HEK293T (cell line): ENCODE measurements around the gene IRS2.

Experiments
- CTCF ChIA-PET: fragments of 350-600 bp; formaldehyde crosslinking; extraction: SDS; loops from one replicate; lab custom pipeline; 2021; ENCODE audit warnings: antibody characterized with exemption, inconsistent platforms; lab: Yijun Ruan, JAX
- POLR2A ChIA-PET: fragments of 350-600 bp; formaldehyde crosslinking; extraction: SDS; loops from one replicate; lab custom pipeline; 2020; ENCODE audit warnings: antibody characterized with exemption, inconsistent platforms; lab: Yijun Ruan, JAX
- DNase-seq: peaks from one replicate; pipeline ENCODE4 v3.0.0; 2012; ENCODE audit warnings: mixed read lengths; ENCODE audit errors: extremely low spot score
- ARNT ChIP-seq: fragments of 450-650 bp; IDR thresholded peaks from 2 replicates; pipeline ENCODE4 v1.6.1; 2017; ENCODE audit warnings: mild to moderate bottlenecking
- BHLHE40 ChIP-seq: fragments of 450-650 bp; IDR thresholded peaks from 2 replicates; pipeline ENCODE4 v1.6.1; 2016; ENCODE audit warnings: mild to moderate bottlenecking, moderate library complexity, borderline replicate concordance
- CTBP1 ChIP-seq: fragments of 450-650 bp; IDR thresholded peaks from 2 replicates; pipeline ENCODE4 v1.6.1; 2016; ENCODE audit warnings: borderline replicate concordance
- ELF4 ChIP-seq: fragments of 450-650 bp; IDR thresholded peaks from 2 replicates; pipeline ENCODE4 v1.6.1; 2017; ENCODE audit warnings: antibody characterized with exemption
- FOXA1 ChIP-seq: fragments of 450-650 bp; IDR thresholded peaks from 2 replicates; pipeline ENCODE4 v1.6.1; 2016; ENCODE audit warnings: mild to moderate bottlenecking
- FOXK2 ChIP-seq: fragments of 450-650 bp; IDR thresholded peaks from 2 replicates; pipeline ENCODE4 v1.6.1; 2016; ENCODE audit warnings: mild to moderate bottlenecking
- FOXM1 ChIP-seq: fragments of 450-650 bp; IDR thresholded peaks from 2 replicates; pipeline ENCODE4 v1.6.1; 2017; ENCODE audit warnings: mild to moderate bottlenecking, borderline replicate concordance
- HDGF ChIP-seq: fragments of 450-650 bp; IDR thresholded peaks from 2 replicates; pipeline ENCODE4 v1.6.1; 2017; ENCODE audit warnings: antibody characterized with exemption, borderline replicate concordance
- L3MBTL2 ChIP-seq: fragments of 450-650 bp; conservative IDR thresholded peaks from 2 replicates; pipeline ENCODE4 v1.6.1; 2016; ENCODE audit warnings: mild to moderate bottlenecking
- LEF1 ChIP-seq: fragments of 450-650 bp; IDR thresholded peaks from 2 replicates; pipeline ENCODE4 v1.6.1; 2017; ENCODE audit warnings: mild to moderate bottlenecking, borderline replicate concordance
- NFRKB ChIP-seq: fragments of 450-650 bp; IDR thresholded peaks from 2 replicates; pipeline ENCODE4 v1.6.1; 2016; ENCODE audit warnings: mild to moderate bottlenecking, moderate library complexity
- SP1 ChIP-seq: fragments of 450-650 bp; IDR thresholded peaks from 2 replicates; pipeline ENCODE4 v1.6.1; 2017
- SUZ12 ChIP-seq: fragments of 450-650 bp; IDR thresholded peaks from 2 replicates; pipeline ENCODE4 v1.6.1; 2016; ENCODE audit warnings: mild to moderate bottlenecking
- TARDBP ChIP-seq: fragments of 450-650 bp; IDR thresholded peaks from 2 replicates; pipeline ENCODE4 v1.6.1; 2016
- ZNF384 ChIP-seq: fragments of 450-650 bp; IDR thresholded peaks from 2 replicates; pipeline ENCODE4 v1.6.1; 2016
- TF ChIP-seq, protein P1 (sequence below): fragments of 450-650 bp; IDR thresholded peaks from 2 replicates; pipeline ENCODE4 v1.6.1; 2016

Gene IRS2

DNA sequence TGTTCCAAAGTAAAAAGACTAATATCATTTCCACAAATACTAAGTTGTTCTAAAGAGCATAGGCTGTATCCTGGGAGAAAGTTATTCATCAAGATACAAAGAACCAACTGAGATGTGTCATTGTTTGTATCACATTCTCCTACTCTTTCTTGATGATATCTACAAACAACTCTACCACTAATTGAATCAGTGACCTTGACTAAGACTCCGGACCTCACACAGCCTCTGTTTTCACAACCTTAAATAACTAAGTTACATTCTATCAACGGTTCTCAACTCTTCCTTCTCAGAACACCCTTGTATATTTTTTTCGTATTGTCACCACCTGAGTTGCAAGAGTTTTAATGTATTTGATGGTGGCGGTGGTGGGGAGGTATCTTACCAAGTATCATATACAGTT lies 12.6 kb downstream of the IRS2 start:
- TF ChIP-seq FOXM1 (no peak), CTBP1 (no peak), TARDBP (no peak), FOXA1 (no peak), SUZ12 (no peak)
- DNase-seq = no peak
- ChIA-PET POLR2A (no interaction called here), CTCF (no interaction called here)

DNA sequence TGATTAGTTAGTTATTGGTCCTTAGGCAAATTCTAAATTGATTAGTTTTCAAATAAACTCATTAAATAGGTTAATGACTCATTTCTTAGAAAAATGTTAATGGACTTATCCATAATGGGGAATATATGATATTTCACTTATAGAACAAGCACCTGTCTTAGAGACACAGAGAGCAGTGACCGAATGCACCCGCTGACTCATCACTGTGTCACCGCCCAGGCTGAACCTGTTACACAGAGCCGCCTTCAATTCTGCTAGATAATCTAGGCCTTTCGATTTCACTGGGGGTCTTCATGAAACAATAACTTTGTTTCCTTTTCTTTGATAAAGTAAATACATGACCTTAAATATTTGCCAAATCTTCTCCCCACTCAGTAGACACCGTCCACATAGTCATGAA lies 13.1 kb downstream of the IRS2 start:
- DNase-seq = no peak
- ChIA-PET CTCF (interaction anchor here (0.6 kb wide), 1 partner anchor 166 kb away, joined by 3 read pairs; no protein-coding TSS in a partner anchor), POLR2A (no interaction called here)
- TF ChIP-seq CTBP1 = no peak
- TF ChIP-seq HDGF = no peak
- TF ChIP-seq NFRKB = no peak
- TF ChIP-seq LEF1 = no peak
- TF ChIP-seq BHLHE40 = no peak
- no peak for TF ChIP-seq SUZ12
- no peak for TF ChIP-seq ELF4
- no peak for TF ChIP-seq FOXK2
- no peak for TF ChIP-seq FOXA1
- no peak for TF ChIP-seq L3MBTL2
- no peak for TF ChIP-seq ZNF384
- no peak for TF ChIP-seq FOXM1
- TF ChIP-seq, protein P1, sequence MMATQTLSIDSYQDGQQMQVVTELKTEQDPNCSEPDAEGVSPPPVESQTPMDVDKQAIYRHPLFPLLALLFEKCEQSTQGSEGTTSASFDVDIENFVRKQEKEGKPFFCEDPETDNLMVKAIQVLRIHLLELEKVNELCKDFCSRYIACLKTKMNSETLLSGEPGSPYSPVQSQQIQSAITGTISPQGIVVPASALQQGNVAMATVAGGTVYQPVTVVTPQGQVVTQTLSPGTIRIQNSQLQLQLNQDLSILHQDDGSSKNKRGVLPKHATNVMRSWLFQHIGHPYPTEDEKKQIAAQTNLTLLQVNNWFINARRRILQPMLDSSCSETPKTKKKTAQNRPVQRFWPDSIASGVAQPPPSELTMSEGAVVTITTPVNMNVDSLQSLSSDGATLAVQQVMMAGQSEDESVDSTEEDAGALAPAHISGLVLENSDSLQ = no peak
- no peak for TF ChIP-seq ARNT
- no peak for TF ChIP-seq TARDBP
- no peak for TF ChIP-seq SP1

DNA sequence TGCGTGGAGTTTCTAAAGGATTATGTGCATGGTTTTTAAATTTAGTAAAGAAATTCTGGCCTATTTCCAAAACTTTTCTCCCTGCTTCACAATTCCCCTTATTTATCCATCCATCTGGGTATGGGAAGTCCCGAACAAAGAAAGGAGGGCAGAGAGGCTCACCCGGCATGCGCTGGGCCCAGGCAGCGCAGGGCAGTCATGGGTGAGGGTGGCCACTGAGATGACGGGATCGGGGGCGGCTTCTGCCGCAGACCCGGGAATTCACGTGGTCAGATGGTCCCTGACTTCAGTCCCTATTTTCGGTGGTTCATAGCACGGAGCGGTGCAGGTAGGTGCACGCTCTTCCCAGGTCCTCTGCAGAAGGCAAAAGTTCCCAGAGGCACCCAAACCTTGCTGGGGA lies 14.5 kb downstream of the IRS2 start:
- POLR2A ChIA-PET = no interaction called here
- CTCF ChIA-PET = no interaction called here
- DNase-seq = no peak
- TF ChIP-seq HDGF = no peak
- TF ChIP-seq, protein P1 = no peak
- no peak for TF ChIP-seq L3MBTL2
- TF ChIP-seq ZNF384 = no peak
- TF ChIP-seq BHLHE40 = no peak
- no peak for TF ChIP-seq TARDBP
- no peak for TF ChIP-seq SUZ12

DNA sequence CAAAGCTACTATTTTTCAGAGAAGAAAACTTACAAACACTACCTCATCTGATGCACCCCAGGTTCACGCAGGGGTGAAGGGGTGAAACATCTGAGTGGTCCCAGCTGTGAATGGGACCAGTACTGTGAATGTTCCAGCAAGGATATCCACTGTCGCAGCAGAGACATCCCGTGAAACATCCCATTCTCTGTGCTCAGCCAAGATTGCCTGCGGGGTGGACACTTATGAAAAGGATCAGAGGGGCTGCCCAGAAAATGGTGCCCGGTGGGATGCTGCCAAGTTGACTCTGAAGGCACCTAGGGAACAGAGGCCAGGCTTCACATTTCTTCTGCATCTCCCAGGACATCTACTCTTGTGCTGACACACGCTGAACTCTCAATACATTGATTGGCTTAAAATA lies 15.9 kb downstream of the IRS2 start:
- no peak for DNase-seq
- TF ChIP-seq ARNT (no peak), ELF4 (no peak), FOXM1 (no peak), HDGF (no peak), TARDBP (no peak), SP1 (no peak), FOXK2 (no peak), CTBP1 (no peak), LEF1 (no peak), BHLHE40 (no peak), FOXA1 (no peak), NFRKB (no peak), L3MBTL2 (no peak), SUZ12 (no peak), ZNF384 (no peak)
- TF ChIP-seq, protein P1 = no peak
- POLR2A ChIA-PET = no interaction called here
- CTCF ChIA-PET = no interaction called here

DNA sequence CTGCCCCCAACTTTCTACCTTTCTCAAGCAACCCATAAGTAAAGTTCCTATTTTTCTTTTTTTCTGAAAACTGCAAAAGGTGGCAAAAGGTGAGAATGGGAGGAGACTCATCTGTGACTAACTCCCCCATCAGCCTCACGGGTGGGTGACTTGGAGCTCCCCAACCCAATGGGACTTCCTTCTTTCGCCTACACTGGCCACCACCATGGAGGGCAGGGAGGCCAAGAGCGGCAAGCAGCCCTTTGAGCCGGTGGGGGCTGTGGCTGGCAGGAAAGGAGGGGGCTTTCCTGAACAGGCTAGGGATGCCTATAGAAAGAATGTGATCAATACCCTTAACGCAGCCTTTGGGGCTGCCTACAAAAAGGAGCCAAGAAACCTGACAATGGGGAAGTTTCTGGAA lies 16.5 kb downstream of the IRS2 start:
- ChIA-PET POLR2A (no interaction called here), CTCF (no interaction called here)
- DNase-seq = no peak
- TF ChIP-seq SUZ12 (no peak), ELF4 (no peak), FOXA1 (no peak), NFRKB (no peak), ZNF384 (no peak), L3MBTL2 (no peak), BHLHE40 (no peak), TARDBP (no peak), FOXK2 (no peak), SP1 (no peak), LEF1 (no peak), HDGF (no peak), FOXM1 (no peak), ARNT (no peak), CTBP1 (no peak)
- TF ChIP-seq, protein P1 = no peak

DNA sequence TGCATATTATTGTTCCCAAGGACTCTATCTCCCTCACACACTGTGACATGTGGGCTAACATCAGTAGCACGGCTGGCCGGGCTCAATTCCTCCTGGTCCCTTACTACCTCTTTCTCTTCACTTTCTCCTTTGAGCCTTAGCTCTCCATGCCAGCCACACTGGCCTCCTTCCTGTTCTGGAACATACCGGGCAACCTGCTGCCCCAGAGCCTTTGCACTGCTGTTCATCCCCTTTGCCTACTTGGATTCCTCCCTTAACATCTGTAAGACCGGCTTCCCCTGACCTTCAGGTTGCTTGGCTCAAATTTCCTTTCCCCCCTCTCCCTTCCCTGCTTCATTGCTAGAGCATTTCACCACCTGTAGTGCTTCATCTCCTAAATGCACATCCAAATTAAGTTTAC lies 17.1 kb downstream of the IRS2 start:
- no peak for DNase-seq
- TF ChIP-seq SP1 (no peak), FOXA1 (no peak), ZNF384 (no peak), BHLHE40 (no peak), L3MBTL2 (no peak), ARNT (no peak), FOXK2 (no peak), SUZ12 (no peak), ELF4 (no peak), LEF1 (no peak), HDGF (no peak), CTBP1 (no peak), FOXM1 (no peak), TARDBP (no peak), NFRKB (no peak)
- TF ChIP-seq, protein P1 = no peak
- ChIA-PET POLR2A (no interaction called here), CTCF (no interaction called here)
